ENCODE data around the gene AGRN. TPM values are rescaled to one million over a fixed set of nuclear protein-coding genes. Genes with fewer than 3 reads are reported as not detected.
"Not testable (repeated sequence)": the region's sequence is repeated elsewhere in the genome, so short reads cannot be mapped to it uniquely, and the experiment has no call there.

AGRN gene
- total and polyA plus RNA-seq, 5 experiments from 2014 or later, result 0.15 to 6.4 (median 0.71) TPM

DNA sequence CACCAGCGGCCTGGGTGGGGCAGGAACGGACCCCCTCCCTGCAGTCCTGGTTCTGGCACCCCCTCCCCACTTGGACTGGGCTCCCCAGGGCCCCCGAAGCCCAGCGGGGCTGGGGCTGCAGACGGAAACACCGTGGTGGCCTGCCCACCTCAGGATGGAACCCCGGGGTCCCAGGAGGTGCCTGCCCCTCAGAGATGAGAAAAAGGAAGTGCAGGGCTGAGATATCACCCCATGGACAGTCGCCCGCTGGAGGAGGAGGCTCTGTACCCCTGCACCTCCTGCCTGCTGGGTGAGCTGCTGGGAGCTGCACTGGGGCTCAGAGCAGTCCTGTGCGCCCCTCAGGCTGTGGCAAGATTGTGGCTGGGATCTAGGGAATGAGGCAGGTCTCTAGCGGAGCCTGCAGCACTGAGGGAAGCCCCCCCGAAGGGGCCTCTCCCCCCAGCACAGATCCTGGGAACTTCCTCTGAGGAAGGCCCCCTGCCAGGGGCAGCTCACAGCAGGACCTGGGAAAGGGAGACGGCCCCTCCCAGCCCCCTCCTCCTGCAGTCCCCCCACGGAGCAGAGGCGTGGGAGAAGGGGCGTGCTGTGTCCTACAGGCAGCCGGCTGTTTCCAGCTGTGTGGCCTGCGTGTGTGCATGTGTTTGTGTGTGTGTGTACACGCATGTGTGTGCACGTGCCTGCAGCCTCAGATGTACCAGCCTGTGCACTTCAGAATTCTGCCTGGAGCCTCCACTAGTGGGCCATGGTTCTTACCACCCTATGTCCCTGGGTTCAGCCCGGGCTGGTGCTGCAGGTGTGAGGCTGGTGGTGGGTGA lies 6.9 kb downstream of the AGRN start:
- ATAC-seq, result no peak
- Mint-ChIP-seq H3K4me3 (no peak overlapping the region), H3K27ac (no peak overlapping the region), H3K4me1 (peaks cover 0 to 10% (median 7%) of the 10 kb centered on the region in 4 donors), H3K9me3 (no peaks in the 10 kb centered on the region), H3K36me3 (no peaks in the 10 kb centered on the region), H3K27me3 (no peaks in the 10 kb centered on the region)
- POLR2A ChIA-PET, result no interaction called here
- DNase-seq, result no peak

GRCh38 chr1:1027791-1028190 lies 7.9 kb downstream of the AGRN start:
- no peak overlapping the region for H3K4me3 Mint-ChIP-seq

DNA sequence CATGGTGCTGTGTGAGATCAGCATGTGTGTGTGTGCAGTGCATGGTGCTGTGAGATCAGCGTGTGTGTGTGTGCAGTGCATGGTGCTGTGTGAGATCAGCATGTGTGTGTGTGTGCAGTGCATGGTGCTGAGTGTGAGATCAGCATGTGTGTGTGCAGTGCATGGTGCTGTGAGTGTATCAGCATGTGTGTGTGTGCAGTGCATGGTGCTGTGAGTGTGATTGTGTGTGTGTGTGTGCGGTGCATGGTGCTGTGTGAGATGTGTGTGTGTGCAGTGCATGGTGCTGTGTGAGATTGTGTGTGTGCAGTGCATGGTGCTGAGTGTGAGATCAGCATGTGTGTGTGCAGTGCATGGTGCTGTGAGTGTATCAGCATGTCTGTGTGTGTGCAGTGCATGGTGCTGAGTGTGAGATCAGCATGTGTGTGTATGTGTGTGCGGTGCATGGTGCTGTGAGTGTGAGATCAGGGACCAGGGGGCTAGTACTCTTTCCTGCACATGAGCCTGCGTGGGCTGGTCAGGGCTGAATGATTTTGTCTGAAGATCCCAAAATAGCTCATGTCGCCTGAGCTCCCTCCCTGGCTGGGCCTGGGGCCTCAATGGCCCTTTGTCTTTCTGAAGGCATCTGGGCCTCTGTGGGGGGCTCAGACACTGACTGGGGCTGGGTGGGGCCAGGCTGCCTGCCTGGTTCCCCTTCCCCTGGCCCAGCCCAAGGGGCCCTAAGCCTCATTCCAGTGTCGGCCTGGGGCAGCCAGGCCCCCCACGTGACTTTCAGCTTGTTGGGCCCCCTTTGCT lies 11.1 kb downstream of the AGRN start:
- not testable (repeated sequence) for H3K9me3 Mint-ChIP-seq, H3K4me3 Mint-ChIP-seq, DNase-seq, ATAC-seq, H3K27ac Mint-ChIP-seq, H3K36me3 Mint-ChIP-seq
- POLR2A ChIA-PET, result interaction anchor here (0.7 to 1.9 kb wide), 2 partner anchors 9 to 32 kb away, joined by 3 to 4 read pairs; no protein-coding TSS in a partner anchor
- H3K4me1 Mint-ChIP-seq, result peaks cover 2 to 10% (median 8%) of the 10 kb centered on the region in 4 donors
- peaks cover 0 to 16% (median 0%) of the 10 kb centered on the region in 5 donors for H3K27me3 Mint-ChIP-seq

More at GRCh38 chr1:1027791-1028190, 7.9 kb downstream of the AGRN start:
- ATAC-seq (no peak), DNase-seq (no peak)
- no peaks in the 10 kb centered on the region for H3K9me3 Mint-ChIP-seq
- H3K36me3 Mint-ChIP-seq, result no peaks in the 10 kb centered on the region
- POLR2A ChIA-PET, result no interaction called here
- peaks cover 0 to 15% (median 7%) of the 10 kb centered on the region in 4 donors for H3K4me1 Mint-ChIP-seq
- no peak overlapping the region for H3K27ac Mint-ChIP-seq
- H3K27me3 Mint-ChIP-seq, result peaks cover 0 to 8% (median 0%) of the 10 kb centered on the region in 5 donors

DNA sequence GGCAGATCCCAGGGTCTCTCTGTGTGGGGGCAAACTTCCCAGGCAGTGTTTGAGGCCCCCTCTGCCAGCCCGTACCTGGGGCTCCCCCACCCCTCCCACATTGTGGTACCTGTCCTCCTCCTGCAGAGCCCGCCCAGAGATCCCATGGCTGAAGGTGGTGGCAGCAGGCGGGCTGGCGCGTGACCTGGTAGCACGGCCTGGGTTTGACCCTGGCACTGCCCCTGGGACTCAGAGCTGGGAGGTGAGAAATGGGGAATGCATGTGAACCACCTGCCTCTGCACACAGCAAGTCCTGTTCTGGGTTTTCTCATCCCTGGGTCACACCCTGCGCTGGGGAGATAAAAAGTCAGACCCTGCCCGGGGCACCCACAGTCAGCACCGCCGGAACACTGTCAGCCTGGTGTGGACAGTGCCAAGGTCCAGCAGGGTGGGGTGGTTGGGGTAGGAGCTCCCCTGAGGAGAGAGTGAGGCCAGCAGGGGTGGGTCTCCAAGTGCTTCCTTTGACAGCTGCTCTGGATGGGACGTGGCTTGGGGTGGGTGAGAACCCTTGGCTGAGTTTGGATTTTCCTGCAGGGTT lies 11.8 kb downstream of the AGRN start:
- no peaks in the 10 kb centered on the region for H3K9me3 Mint-ChIP-seq
- H3K4me3 Mint-ChIP-seq, result peak overlapping the region in 7 of 10 donors; percentile 31 to 72 (median 48)
- peaks cover 0 to 19% (median 0%) of the 10 kb centered on the region in 5 donors for H3K27me3 Mint-ChIP-seq
- POLR2A ChIA-PET, result interaction anchor here (0.7 to 1.9 kb wide), 3 partner anchors 10 to 34 kb away, joined by 3 to 4 read pairs (median 4); no protein-coding TSS in a partner anchor
- no peak for DNase-seq
- peaks cover 3 to 11% (median 9%) of the 10 kb centered on the region in 4 donors for H3K4me1 Mint-ChIP-seq
- ATAC-seq, result no peak
- no peaks in the 10 kb centered on the region for H3K36me3 Mint-ChIP-seq
- peak overlapping the region in 2 of 10 donors; percentile 62 to 69 for H3K27ac Mint-ChIP-seq

DNA sequence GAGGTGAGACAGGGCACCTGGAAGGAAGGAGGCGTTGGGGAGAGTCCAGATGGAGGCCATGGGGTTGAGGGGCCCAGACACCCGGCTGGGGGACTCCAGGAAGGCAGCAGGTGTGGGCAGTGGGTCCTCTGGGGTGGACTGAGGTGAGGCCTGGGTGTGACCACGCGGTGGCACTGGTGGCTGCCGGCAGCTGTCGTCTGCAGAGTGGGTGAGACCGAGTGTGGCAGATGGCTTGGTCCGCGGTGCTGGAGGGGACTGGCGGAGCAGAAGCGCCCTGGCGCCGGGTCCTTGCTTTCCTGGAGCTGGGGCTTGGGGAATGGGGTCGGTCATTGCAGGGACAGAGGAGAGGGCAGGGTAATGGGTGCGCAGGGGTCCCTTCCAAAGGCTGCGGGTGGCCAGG lies 12.5 kb downstream of the AGRN start:
- Mint-ChIP-seq H3K9me3 (no peaks in the 10 kb centered on the region), H3K4me3 (peak overlapping the region in 8 of 10 donors; percentile 31 to 72 (median 50)), H3K36me3 (no peaks in the 10 kb centered on the region), H3K27ac (peak overlapping the region in 5 of 10 donors; percentile 24 to 69 (median 56)), H3K27me3 (peaks cover 0 to 19% (median 0%) of the 10 kb centered on the region in 5 donors), H3K4me1 (peaks cover 3 to 11% (median 9%) of the 10 kb centered on the region in 4 donors)
- ATAC-seq (no peak), DNase-seq (no peak)
- POLR2A ChIA-PET, result interaction anchor here (1.3 to 1.9 kb wide), 3 partner anchors 31 to 35 kb away, joined by 4 to 7 read pairs (median 4); no protein-coding TSS in a partner anchor

GRCh38 chr1:1033009-1033587 lies 13.2 kb downstream of the AGRN start:
- Mint-ChIP-seq H3K27ac (no peak overlapping the region), H3K4me1 (peaks cover 3 to 11% (median 9%) of the 10 kb centered on the region in 4 donors), H3K27me3 (peaks cover 0 to 19% (median 0%) of the 10 kb centered on the region in 5 donors), H3K9me3 (no peaks in the 10 kb centered on the region), H3K36me3 (no peaks in the 10 kb centered on the region), H3K4me3 (peak overlapping the region; percentile 29 to 79 (median 60))
- peak; percentile 95 for ATAC-seq
- peak; percentile 80 to 94 (median 90) for DNase-seq
- POLR2A ChIA-PET, result interaction anchor here (0.9 to 1.7 kb wide), 4 partner anchors 19 to 36 kb away, joined by 3 to 7 read pairs (median 4); partner anchors contain the start of gene ISG15

DNA sequence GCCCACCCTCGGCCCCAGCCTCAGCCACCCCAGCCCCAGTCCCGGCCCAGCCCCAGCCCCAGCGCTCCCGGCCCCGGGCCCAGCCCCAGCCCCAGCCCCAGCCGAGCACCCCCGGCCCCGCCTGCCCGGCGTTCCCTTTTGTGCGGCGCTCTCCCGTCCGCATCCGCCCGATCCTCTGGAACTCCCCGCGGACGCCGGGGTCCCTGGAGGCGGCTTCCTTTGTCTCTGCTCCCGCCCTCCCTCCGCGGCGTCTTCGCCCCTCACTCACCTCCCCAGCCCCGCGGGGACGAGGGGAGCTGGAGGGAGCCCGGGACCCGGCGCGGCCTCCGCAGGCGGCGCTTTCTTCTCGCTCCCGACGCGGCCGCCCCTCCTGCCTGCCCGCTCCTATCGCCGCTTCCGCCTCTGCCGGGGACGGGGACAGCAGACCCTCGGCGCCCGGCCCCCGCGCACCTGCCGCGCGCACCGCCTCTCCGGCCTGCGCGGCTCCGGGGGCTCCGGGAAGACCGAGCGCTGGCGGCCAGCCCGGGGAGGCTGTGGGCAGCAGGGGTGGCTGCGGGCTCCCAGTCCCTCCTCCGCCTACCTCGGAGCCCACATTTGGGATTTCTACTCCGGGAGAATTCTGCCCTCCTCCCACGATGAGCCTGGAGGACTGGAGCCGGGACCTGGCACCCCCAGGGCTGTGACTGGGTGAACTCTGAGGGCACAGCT lies 14.0 kb downstream of the AGRN start:
- peaks cover 0 to 19% (median 0%) of the 10 kb centered on the region in 5 donors for H3K27me3 Mint-ChIP-seq
- POLR2A ChIA-PET, result interaction anchor here (0.9 to 1.7 kb wide), 4 partner anchors 20 to 75 kb away, joined by 3 to 7 read pairs (median 4); partner anchors contain the start of genes ISG15 and NOC2L
- H3K9me3 Mint-ChIP-seq, result no peaks in the 10 kb centered on the region
- peak overlapping the region in 9 of 10 donors; percentile 50 to 83 (median 57) for H3K4me3 Mint-ChIP-seq
- H3K27ac Mint-ChIP-seq, result no peak overlapping the region
- peak in 1 of 2 donors; percentile 14 for ATAC-seq
- no peaks in the 10 kb centered on the region for H3K36me3 Mint-ChIP-seq
- no peak for DNase-seq
- H3K4me1 Mint-ChIP-seq, result peaks cover 7 to 17% (median 15%) of the 10 kb centered on the region in 4 donors

DNA sequence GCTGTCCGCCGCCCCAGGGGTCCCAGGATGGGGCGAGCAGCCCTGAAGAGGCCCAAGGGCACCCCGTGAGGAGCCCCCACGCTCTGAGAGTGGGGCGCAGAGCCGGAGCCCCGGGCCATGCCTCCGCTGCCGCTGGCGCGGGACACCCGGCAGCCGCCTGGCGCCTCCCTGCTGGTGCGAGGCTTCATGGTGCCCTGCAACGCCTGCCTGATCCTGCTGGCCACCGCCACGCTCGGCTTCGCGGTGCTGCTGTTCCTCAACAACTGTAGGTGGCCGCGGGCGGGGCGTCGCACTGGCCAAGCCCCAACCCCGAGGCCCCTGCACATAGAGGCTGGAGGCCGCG lies 14.5 kb downstream of the AGRN start:
- DNase-seq (no peak), ATAC-seq (no peak)
- Mint-ChIP-seq H3K27me3 (peaks cover 0 to 19% (median 0%) of the 10 kb centered on the region in 5 donors), H3K36me3 (no peaks in the 10 kb centered on the region), H3K9me3 (no peaks in the 10 kb centered on the region), H3K27ac (no peak overlapping the region), H3K4me3 (peak overlapping the region; percentile 51 to 83 (median 66)), H3K4me1 (peaks cover 10 to 22% (median 20%) of the 10 kb centered on the region in 4 donors)
- POLR2A ChIA-PET, result interaction anchor here (1.2 to 1.7 kb wide), 2 partner anchors 30 to 75 kb away, joined by 3 to 7 read pairs; partner anchors contain the start of gene NOC2L

DNA sequence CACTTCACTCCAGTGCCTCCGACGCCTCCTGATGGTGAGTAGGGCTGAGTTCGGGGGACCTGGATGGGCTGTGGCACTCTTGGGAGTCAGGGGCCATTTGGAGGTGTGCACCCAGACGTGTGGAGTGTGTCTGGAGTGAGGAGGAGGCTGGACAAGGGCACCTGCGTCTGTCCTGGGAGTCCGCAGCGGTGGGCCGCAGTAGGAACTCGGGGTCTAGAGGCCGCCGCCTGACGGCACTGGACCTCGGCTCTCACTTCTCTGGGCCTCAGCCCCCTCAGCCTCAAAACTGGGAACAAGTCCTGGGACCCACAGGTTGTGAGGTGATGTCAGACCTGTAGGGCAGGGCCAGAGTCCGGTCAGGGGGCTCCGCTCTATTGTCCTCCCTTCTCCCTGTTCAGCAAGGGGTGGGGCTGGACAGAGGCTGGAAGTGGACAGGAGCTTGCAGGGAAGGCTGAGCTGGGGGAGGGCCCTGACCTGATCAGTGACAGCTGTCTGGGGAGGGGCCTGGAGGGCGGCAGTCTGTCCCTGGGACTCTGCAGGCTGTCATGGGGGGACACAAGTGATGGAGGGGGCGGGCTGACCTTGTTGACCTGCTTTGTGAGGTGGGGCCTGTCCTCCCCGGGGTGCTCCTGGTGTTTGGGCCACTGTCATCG lies 15.5 kb downstream of the AGRN start:
- H3K27ac Mint-ChIP-seq, result no peak overlapping the region
- ATAC-seq (no peak), DNase-seq (no peak)
- H3K4me1 Mint-ChIP-seq, result peaks cover 14 to 28% (median 27%) of the 10 kb centered on the region in 4 donors
- H3K36me3 Mint-ChIP-seq, result no peaks in the 10 kb centered on the region
- peak overlapping the region in 4 of 10 donors; percentile 3 to 56 (median 36) for H3K4me3 Mint-ChIP-seq
- POLR2A ChIA-PET, result interaction anchor here (0.6 to 1.2 kb wide), 2 partner anchors 76 to 91 kb away, joined by 3 to 4 read pairs; partner anchors contain the start of gene NOC2L
- H3K9me3 Mint-ChIP-seq, result no peaks in the 10 kb centered on the region
- peaks cover 0 to 19% (median 0%) of the 10 kb centered on the region in 5 donors for H3K27me3 Mint-ChIP-seq

GRCh38 chr1:1037366-1038327 lies 17.7 kb downstream of the AGRN start:
- H3K36me3 Mint-ChIP-seq, result no peaks in the 10 kb centered on the region
- peaks cover 16 to 26% (median 21%) of the 10 kb centered on the region in 4 donors for H3K4me1 Mint-ChIP-seq
- POLR2A ChIA-PET, result no interaction called here
- ATAC-seq, result no peak
- H3K9me3 Mint-ChIP-seq, result peaks cover 0 to under 1% (median 0%) of the 10 kb centered on the region in 9 donors
- peak overlapping the region in 2 of 10 donors; percentile 37 to 62 for H3K4me3 Mint-ChIP-seq
- no peak overlapping the region for H3K27ac Mint-ChIP-seq
- H3K27me3 Mint-ChIP-seq, result peaks cover 0 to 10% (median 0%) of the 10 kb centered on the region in 5 donors
- DNase-seq, result no peak
